ENCODE measurements around the gene OMP.
"Not testable (repeated sequence)": the region's sequence is repeated elsewhere in the genome, so short reads cannot be mapped to it uniquely, and the experiment has no call there.

OMP gene

DNA sequence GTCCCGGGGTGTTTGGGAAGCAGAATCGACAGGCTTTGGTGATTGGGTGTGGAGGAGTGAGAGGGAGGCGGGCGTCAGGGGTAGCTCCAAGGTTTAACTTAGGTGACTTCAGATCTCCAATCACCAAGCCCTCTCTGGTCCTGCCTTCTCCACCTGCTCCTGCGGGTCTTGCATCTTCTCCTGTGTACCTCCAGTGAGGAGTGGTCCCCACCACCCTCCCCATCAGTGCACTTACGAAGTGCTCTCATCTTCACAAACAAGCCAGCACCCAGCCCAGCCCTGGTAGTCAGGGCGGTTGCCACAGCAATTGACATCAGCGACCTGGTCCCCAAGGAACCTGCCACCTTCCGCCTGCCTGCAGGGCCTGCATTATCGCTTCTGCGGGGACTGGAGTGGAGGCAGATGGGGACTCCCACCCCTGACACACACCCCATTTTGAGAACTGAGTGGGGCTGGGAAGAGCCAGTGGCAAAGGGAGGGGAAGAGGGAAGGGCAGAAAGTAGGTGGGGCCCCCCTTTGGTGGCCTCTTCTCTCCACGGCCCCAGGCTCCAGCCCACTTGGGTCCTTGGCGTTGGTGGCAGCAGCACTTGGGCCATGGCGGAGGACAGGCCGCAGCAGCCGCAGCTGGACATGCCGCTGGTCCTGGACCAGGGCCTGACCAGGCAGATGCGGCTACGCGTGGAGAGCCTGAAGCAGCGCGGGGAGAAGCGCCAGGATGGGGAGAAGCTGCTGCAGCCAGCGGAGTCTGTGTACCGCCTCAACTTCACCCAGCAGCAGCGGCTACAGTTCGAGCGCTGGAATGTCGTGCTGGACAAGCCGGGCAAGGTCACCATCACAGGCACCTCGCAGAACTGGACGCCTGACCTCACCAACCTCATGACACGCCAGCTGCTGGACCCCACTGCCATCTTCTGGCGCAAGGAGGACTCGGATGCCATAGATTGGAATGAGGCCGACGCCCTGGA is at the start of gene OMP:
Gene OMP, plus strand, starts transcription at position 595 of the 965 bp plus-strand sequence. Its CDS starts 0 bp downstream, at position 595.
- DNase-seq (ENCODE audit: low read depth) = no peak

- no peak for DNase-seq (ENCODE audit: low read depth)
These were observed 49.2 kb upstream of the OMP start for GRCh38 chr11:77053217-77054015.

DNA sequence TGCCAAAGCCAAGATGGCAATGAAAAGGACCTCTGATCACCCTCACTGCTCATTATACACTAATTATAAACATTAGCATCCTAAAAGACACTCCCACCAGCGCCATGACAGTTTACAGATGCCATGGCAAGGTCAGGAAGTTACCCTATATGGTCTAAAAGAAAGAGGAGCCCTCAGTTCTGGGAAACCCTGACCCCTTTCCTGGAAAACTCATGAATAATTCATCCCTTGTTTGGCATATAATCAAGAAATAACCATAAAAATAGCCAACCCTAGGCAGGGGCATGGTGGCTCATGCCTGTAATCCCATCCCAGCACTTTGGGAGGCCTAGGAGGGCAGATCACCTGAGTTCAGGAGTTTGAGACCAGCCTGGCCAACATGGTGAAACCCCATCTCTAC is 48.6 kb upstream of the OMP start:
- DNase-seq (ENCODE audit: low read depth) = no peak

GRCh38 chr11:77055101-77055561 is 47.5 kb upstream of the OMP start:
- DNase-seq (ENCODE audit: low read depth) = no peak

DNA sequence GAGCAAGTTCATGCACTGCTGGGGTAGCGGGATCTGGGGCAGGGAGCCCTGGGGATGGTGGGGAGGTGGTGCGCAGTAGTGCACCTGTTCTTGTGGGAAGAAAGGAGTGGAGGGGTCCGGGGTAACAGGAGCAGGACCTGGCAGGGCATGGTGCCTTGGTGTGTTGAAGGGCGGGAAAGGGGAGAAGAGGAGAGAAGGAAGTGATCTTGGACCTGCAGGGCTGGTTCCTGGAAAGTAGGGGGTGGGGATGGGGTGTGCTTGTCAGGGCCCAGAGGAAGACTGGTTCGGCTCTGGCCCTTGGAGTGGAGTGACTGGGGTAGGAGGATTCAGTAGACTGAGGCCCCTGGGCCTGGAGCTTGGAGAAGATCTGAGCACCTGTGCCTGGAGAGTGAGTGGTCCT is 46.7 kb upstream of the OMP start:
- no peak for DNase-seq (ENCODE audit: low read depth)

- DNase-seq (ENCODE audit: low read depth) = no peak
These were observed 45.7 kb upstream of the OMP start for GRCh38 chr11:77056814-77057402.

DNA sequence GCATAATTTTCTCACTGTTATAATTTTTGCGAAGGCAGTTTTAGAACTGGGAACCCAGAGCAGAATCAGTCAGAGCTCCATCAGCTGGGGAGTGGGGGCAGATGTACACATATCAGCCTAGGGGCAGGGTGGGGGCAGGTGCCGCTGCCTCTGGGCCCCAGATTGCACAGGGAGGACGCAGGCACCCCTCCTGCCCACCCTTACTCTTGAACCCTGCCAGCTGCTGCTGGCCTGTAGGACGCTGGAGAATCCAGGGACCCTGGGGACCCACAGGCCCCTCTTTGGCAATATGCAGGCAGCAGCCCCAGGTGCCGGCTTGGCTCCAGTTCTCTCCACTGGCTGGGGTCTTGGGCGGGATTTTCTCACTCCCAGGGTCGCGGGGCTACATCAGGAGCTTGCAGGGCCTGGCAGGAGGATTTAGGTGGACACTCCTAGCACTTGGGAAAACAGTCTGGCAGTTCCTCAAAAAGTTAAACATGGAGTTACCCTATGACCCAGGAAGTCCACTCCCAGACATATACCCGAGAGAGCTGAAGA is 44.6 kb upstream of the OMP start:
- no peak for DNase-seq (ENCODE audit: low read depth)

DNA sequence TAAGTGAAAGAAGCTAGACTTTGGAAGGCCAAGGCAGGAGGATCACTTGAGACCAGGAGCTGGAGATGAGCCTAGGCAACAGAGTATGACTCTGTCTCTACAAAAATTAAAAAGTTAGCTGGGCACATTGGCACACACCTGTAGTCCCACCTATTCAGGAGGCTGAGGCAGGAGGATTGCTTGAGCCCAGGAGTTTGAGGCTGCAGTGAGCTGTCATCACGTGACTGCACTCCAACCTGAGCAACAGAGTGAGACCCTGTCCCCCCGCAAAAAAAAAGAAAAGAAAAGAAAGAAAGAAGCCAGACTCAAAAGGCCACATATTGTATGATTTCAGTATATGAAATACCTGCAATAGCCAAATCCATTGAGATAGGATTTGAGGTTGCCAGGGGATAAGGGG is 43.7 kb upstream of the OMP start:
- no peak for DNase-seq (ENCODE audit: low read depth)

DNA sequence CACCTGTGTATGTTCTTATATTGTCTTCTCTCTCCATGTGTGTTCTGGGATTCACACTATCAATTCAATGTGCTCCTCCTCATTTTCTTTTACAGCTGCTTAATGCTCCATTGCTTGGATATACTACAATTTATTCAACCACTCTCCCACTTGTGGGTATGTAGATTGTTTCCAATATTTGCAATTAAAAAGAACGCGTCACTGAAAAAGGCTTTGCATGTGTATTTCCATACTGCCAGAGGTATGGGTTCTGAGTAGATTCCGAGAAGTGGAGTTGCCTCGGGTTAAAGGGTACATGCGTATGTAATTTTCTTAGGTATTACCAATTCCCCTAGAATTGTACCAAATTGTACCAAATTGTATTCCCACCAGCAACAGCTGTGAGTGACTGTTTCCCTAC is 42.8 kb upstream of the OMP start:
- DNase-seq (ENCODE audit: low read depth) = no peak

GRCh38 chr11:77060234-77060633 is 42.4 kb upstream of the OMP start:
- DNase-seq (ENCODE audit: low read depth) = no peak

DNA sequence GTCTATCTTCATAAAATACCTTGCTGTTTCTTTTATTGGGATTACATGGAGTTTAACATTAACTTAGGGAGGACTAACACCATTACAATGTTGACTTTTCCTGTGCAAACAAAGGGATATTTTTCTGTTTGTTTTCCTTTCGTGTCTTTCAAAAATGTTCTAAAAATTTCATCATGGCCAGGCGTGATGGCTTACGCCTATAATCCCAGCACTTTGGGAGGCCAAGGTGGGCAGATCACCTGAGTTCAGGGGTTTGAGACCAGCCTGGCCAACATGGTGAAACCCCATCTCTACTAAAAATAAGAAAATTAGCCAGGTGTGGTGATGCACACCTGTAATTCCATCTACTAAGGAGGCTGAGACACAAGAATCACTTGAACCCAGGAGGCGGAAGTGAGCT is 41.4 kb upstream of the OMP start:
- DNase-seq (ENCODE audit: low read depth) = not testable (repeated sequence)

DNA sequence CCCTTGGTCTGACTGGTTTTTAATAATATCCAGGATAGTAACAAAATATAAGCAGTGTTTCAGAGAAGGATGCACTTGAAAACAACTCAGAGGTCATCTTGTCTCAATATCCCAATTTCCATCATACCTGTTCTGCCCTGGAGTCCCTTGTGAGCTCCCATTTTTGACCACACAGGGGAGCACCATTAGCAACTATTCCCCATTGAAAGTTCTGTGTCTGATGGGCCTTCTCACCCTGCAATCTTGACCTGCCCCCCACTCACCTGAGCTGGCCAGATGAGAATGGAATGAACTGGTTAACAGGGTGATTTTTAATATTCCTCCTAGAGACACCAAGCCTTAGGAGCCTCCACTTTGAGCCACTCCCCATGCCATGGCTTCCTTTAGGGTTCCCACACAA is 39.7 kb upstream of the OMP start:
- DNase-seq (ENCODE audit: low read depth) = no peak

DNA sequence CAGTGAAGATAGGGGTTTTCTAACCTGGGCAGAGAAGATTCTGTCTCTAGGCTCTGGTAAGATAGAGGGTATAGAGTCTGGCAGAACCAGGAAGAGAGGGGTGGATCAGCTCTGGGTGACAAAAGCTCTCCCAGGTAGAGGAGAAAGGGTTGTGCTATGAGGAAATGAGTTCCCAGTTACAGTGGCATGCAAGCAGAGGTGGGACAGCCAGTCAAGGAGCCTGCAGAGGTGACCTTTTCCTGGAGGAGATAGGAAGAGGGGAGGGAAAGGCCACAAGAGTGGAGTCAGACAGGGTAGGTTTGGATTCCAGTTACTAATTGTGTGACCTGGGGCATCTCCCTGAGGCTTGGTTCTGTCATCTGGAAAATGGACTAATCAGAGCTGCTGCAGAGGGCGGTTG is 39.2 kb upstream of the OMP start:
- DNase-seq (ENCODE audit: low read depth) = no peak

DNA sequence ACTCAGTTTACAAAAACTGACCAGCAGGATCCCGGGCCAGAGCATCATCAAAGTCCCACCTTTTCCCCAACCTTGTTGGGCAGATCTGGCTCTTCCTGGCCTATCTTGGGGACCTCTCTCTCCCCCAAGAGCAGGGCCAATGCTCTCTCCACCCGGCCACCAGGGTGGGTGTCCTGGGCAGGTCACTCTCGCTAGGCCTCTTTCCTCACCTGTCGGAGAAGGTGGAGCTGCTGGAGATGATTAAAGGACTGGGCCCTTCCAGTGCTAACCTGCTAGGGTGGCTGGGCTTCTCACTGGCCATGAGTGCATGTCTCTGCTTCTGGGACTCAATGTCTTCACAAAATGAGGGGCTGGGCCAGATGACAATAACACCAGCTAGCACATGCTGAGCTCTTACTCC is 38.8 kb upstream of the OMP start:
- no peak for DNase-seq (ENCODE audit: low read depth)

DNA sequence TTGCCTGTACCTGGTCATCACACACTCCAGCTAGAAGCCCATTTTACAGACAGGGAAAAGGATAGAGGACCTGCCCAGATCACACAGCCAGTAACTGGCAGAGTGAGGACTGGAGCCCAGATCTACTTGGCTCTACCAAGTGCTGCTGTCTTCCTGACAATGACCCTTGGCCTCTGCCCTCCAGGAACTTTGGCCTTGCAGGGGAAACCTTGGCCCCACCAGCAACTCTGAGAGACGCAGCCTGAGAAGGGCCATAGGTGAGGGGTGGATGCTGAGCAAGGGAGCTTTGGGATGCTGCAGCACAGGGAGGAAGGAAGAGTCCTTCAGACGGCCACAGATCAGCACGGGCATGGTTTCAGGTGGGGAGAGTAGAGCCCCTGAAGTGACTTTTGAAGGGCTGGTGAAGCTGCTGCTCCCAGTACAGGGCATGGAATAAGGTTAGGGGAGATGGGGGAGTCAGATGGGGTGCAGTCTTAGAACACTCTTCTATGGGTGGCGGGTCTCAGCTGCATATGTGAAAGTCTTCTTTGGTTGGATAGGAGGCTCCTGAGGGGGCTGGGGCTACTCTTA is 37.9 kb upstream of the OMP start:
- DNase-seq (ENCODE audit: low read depth) = no peak

- no peak for DNase-seq (ENCODE audit: low read depth)
These were observed 36.8 kb upstream of the OMP start for GRCh38 chr11:77065878-77066228.

- peak; percentile 75 for DNase-seq (ENCODE audit: low read depth)
These were observed 36.2 kb upstream of the OMP start, which contains the start of gene CAPN5 for GRCh38 chr11:77066229-77067042. CAPN5 (plus strand) TSS chr11:77066971; CDS start chr11:77084887, 17,916 bp downstream.

- DNase-seq (ENCODE audit: low read depth) = no peak
These were observed 34.7 kb upstream of the OMP start for GRCh38 chr11:77067861-77068443.

DNA sequence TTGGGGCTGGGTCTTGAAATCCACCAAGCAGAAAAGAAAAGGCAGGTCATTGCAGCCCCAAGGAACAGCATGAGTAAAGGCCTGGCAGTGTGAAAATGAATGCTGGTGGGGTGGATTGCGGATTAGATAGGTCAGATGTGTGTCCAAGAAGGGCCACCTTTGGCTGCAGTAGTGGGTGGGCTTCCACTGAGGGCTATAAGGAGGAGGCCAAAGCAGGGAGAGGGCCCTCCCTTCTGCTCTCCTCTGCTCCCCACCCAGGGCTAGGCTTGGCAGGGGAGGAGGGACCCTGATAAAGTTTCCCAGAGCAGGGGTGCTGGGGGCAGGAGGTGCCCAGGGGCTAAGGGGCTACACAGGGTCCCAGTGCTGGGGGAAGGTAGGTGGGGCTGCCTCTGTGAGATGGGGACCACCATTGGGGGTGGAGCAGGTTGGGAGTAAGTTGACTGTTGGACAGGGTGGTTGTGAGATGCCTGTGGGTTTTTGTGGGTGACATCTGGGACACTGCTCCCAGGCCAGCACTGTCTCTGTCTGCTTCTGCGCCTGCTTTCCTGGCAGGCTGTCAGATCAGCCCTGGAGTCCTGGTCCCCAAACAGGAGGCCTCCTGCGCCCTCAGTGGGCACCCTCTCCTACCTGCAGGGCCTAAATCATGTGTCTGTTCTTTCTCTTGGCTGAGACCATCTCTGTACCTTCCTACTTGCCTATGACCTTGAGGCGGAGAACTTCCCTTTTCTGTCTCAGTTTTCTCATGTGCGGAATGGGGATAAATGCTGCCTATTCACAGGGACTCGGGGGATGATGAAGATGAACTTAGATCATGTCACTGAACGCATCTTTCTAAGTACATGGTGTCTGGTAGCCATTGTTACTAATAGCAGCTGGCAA is 33.9 kb upstream of the OMP start:
- DNase-seq (ENCODE audit: low read depth) = no peak
